ENCODE data around the gene CDH6.

DNA sequence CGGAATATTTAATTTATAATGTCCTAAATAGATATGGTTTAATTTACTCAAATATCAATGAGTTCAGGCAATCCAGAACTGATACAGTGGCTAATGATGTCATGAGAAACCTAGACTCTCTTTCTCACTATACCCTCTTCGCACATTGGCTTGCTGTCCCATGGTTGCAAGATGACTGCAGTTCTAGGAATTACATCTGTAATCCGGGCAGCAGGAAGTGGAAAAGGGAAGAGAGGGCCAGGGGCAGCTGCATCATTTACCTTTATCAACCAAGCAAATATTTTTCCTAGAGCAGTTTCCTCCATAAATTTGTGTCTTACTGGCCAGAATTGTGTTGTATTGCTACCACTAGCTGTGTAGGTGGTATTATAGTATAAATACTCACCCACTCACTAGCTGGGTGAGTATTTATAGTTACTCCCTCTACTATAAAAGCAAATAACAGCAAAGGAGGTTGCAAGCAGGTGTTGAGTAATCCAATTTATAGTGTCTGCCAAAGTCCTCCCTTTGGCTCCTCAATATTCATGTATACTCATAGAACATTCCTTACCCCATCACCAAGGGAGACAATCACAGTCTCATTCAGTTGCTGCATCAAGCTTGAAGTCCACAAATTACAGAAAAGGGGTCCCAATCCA, 169.6 kb downstream of the CDH6 start:
- TF ChIP-seq EP300 (IDR thresholded peaks at IDR 0.05): no peak
- no peak for TF ChIP-seq POLR2A (IDR thresholded peaks at IDR 0.05)
